ENCODE results near the gene C1QTNF1. TPM values are rescaled to one million over a fixed set of nuclear protein-coding genes. Genes with fewer than 3 reads are reported as not detected.

Gene C1QTNF1
- polyA plus RNA-seq, 1 donor (not counting 4 experiments of a cell fraction or from before 2014, with no cell fraction given): 6.6 TPM

GRCh38 chr17:79024901-79025737, 1.1 kb downstream of the C1QTNF1 start:
- Histone ChIP-seq H3K4me1 (ENCODE audit: control insufficient read depth, extremely low read depth, insufficient read depth, low read length) (peaks cover 57% of the 10 kb centered on the region), H3K4me3 (ENCODE audit: control insufficient read depth in 2 of 3, extremely low read depth in 1 of 3, insufficient read depth in 2 of 3, low read depth in 1 of 3, low read length in 3 of 3) (peak overlapping the region; percentile 44 to 71 (median 68)), H3K36me3 (ENCODE audit: control insufficient read depth in 2 of 2, extremely low read depth in 1 of 2, insufficient read depth in 2 of 2, low read length in 2 of 2) (no peaks in the 10 kb centered on the region), H3K27me3 (ENCODE audit: control insufficient read depth, extremely low read depth, insufficient read depth, low read length) (peaks cover 3% of the 10 kb centered on the region), H3K4me2 (ENCODE audit: control insufficient read depth, extremely low read depth, insufficient read depth, low read depth, low read length) (peak overlapping the region; percentile 92), H4K20me1 (ENCODE audit: control insufficient read depth, extremely low read depth, insufficient read depth, low read length) (no peaks in the 10 kb centered on the region), H3K27ac (ENCODE audit: control insufficient read depth, insufficient read depth, low read length) (peak overlapping the region; percentile 22), H3K9me3 (ENCODE audit: control insufficient read depth, low read depth, low read length) (no peaks in the 10 kb centered on the region), H2AFZ (ENCODE audit: control insufficient read depth, low read length) (peak overlapping the region; percentile 62), H3K9ac (ENCODE audit: control insufficient read depth, extremely low read depth, insufficient read depth, low read length) (peak overlapping the region; percentile 73), H3K9me1 (ENCODE audit: control insufficient read depth, extremely low read depth, insufficient read depth, low read length) (no peaks in the 10 kb centered on the region), H3K79me2 (ENCODE audit: control insufficient read depth, insufficient read depth, low read length) (no peaks in the 10 kb centered on the region)
- no peak for TF ChIP-seq CTCF (optimal IDR thresholded peaks at IDR 0.05 in 1 of 3, IDR thresholded peaks at IDR 0.05 in 1 of 3, conservative IDR thresholded peaks at IDR 0.05 in 1 of 3; ENCODE audit: extremely low read depth in 1 of 3, insufficient read depth in 2 of 3, low read length in 3 of 3)
- TF ChIP-seq EZH2 (IDR thresholded peaks at IDR 0.05; ENCODE audit: low read length): no peak
- DNase-seq (ENCODE audit: low read depth, low spot score): no peak
- FAIRE-seq: no peak
- dilution Hi-C loops (cut with MboI; ENCODE audit: extremely low pct_ligation_motif_present, low sequenced_read_pairs): loop anchor here (25.0 kb wide), 1 partner anchor 362 kb away; no protein-coding TSS in a partner anchor

- Histone ChIP-seq H3K9ac (ENCODE audit: control insufficient read depth, extremely low read depth, insufficient read depth, low read length) (peak overlapping the region; percentile 65), H3K4me3 (ENCODE audit: control insufficient read depth in 2 of 3, extremely low read depth in 1 of 3, insufficient read depth in 2 of 3, low read depth in 1 of 3, low read length in 3 of 3) (peak overlapping the region; percentile 9 to 44 (median 36))
- FAIRE-seq: peak; percentile 82
These were observed 2.7 kb downstream of the C1QTNF1 start for GRCh38 chr17:79026376-79027273.

More at GRCh38 chr17:79026376-79027273, 2.7 kb downstream of the C1QTNF1 start:
- Histone ChIP-seq H3K4me2 (ENCODE audit: control insufficient read depth, extremely low read depth, insufficient read depth, low read depth, low read length) (peak overlapping the region; percentile 83), H3K27me3 (ENCODE audit: control insufficient read depth, extremely low read depth, insufficient read depth, low read length) (peaks cover 3% of the 10 kb centered on the region), H3K4me1 (ENCODE audit: control insufficient read depth, extremely low read depth, insufficient read depth, low read length) (peaks cover 43% of the 10 kb centered on the region), H3K79me2 (ENCODE audit: control insufficient read depth, insufficient read depth, low read length) (no peaks in the 10 kb centered on the region), H3K36me3 (ENCODE audit: control insufficient read depth in 2 of 2, extremely low read depth in 1 of 2, insufficient read depth in 2 of 2, low read length in 2 of 2) (no peaks in the 10 kb centered on the region), H2AFZ (ENCODE audit: control insufficient read depth, low read length) (peak overlapping the region; percentile 61), H3K27ac (ENCODE audit: control insufficient read depth, insufficient read depth, low read length) (peak overlapping the region; percentile 87), H3K9me1 (ENCODE audit: control insufficient read depth, extremely low read depth, insufficient read depth, low read length) (no peaks in the 10 kb centered on the region), H3K9me3 (ENCODE audit: control insufficient read depth, low read depth, low read length) (no peaks in the 10 kb centered on the region), H4K20me1 (ENCODE audit: control insufficient read depth, extremely low read depth, insufficient read depth, low read length) (no peaks in the 10 kb centered on the region)
- TF ChIP-seq EZH2 (IDR thresholded peaks at IDR 0.05; ENCODE audit: low read length): no peak
- TF ChIP-seq CTCF (optimal IDR thresholded peaks at IDR 0.05 in 1 of 3, IDR thresholded peaks at IDR 0.05 in 1 of 3, conservative IDR thresholded peaks at IDR 0.05 in 1 of 3; ENCODE audit: extremely low read depth in 1 of 3, insufficient read depth in 2 of 3, low read length in 3 of 3): no peak
- no peak for DNase-seq (ENCODE audit: low read depth, low spot score)
- dilution Hi-C loops (cut with MboI; ENCODE audit: extremely low pct_ligation_motif_present, low sequenced_read_pairs): loop anchor here (25.0 kb wide), 1 partner anchor 361 kb away; no protein-coding TSS in a partner anchor
